ENCODE results near the gene SERP2.

The SERP2 gene

GRCh38 chr13:44388427-44389059 is 14.9 kb downstream of the SERP2 start:
- DNase-seq (ENCODE audit: low read depth in 2 of 2), result no peak

- DNase-seq (ENCODE audit: low read depth in 2 of 2), result no peak
These were observed 15.5 kb downstream of the SERP2 start for GRCh38 chr13:44389060-44389666.

- no peak for DNase-seq (ENCODE audit: low read depth in 2 of 2)
These were observed 16.3 kb downstream of the SERP2 start for GRCh38 chr13:44389876-44390275.

GRCh38 chr13:44393391-44393790 is 19.8 kb downstream of the SERP2 start:
- no peak for DNase-seq (ENCODE audit: low read depth in 2 of 2)

GRCh38 chr13:44394658-44395057 is 21.0 kb downstream of the SERP2 start:
- no peak for DNase-seq (ENCODE audit: low read depth in 2 of 2)

GRCh38 chr13:44395976-44396694 is 22.5 kb downstream of the SERP2 start:
- DNase-seq (ENCODE audit: low read depth in 2 of 2), result no peak

GRCh38 chr13:44396701-44397580 is 23.3 kb downstream of the SERP2 start:
- no peak for DNase-seq (ENCODE audit: low read depth in 2 of 2)

- no peak for DNase-seq (ENCODE audit: low read depth in 2 of 2)
These were observed 24.2 kb downstream of the SERP2 start for GRCh38 chr13:44397766-44398223.

- no peak for DNase-seq (ENCODE audit: low read depth in 2 of 2)
These were observed 25.0 kb downstream of the SERP2 start for GRCh38 chr13:44398606-44399005.

- DNase-seq (ENCODE audit: low read depth in 2 of 2), result no peak
These were observed 25.4 kb downstream of the SERP2 start for GRCh38 chr13:44399074-44399473.

- DNase-seq (ENCODE audit: low read depth in 2 of 2), result no peak
These were observed 27.1 kb downstream of the SERP2 start for GRCh38 chr13:44400736-44401135.

GRCh38 chr13:44401577-44401976 is 28.0 kb downstream of the SERP2 start:
- DNase-seq (ENCODE audit: low read depth in 2 of 2), result no peak

- DNase-seq (ENCODE audit: low read depth in 2 of 2), result no peak
These were observed 29.3 kb downstream of the SERP2 start for GRCh38 chr13:44402899-44403445.

GRCh38 chr13:44403461-44404056 is 29.9 kb downstream of the SERP2 start:
- DNase-seq (ENCODE audit: low read depth in 2 of 2), result no peak

GRCh38 chr13:44404261-44405132 is 30.9 kb downstream of the SERP2 start:
- DNase-seq (ENCODE audit: low read depth in 2 of 2), result no peak

GRCh38 chr13:44406617-44407016 is 33.0 kb downstream of the SERP2 start:
- DNase-seq (ENCODE audit: low read depth in 2 of 2), result no peak

GRCh38 chr13:44407379-44407778 is 33.8 kb downstream of the SERP2 start:
- no peak for DNase-seq (ENCODE audit: low read depth in 2 of 2)

- no peak for DNase-seq (ENCODE audit: low read depth in 2 of 2)
These were observed 34.3 kb downstream of the SERP2 start for GRCh38 chr13:44407891-44408290.

- no peak for DNase-seq (ENCODE audit: low read depth in 2 of 2)
These were observed 36.0 kb downstream of the SERP2 start for GRCh38 chr13:44409595-44409994.

GRCh38 chr13:44410328-44410859 is 36.8 kb downstream of the SERP2 start:
- DNase-seq (ENCODE audit: low read depth in 2 of 2), result no peak
